ENCODE results near the gene STRN.
"Not testable (repeated sequence)": the region's sequence is repeated elsewhere in the genome, so short reads cannot be mapped to it uniquely, and the experiment has no call there.

Gene STRN

GRCh38 chr2:36839976-36840617, 126.2 kb downstream of the STRN start:
- DNase-seq (ENCODE audit: low read depth in 3 of 3) = no peak

DNA sequence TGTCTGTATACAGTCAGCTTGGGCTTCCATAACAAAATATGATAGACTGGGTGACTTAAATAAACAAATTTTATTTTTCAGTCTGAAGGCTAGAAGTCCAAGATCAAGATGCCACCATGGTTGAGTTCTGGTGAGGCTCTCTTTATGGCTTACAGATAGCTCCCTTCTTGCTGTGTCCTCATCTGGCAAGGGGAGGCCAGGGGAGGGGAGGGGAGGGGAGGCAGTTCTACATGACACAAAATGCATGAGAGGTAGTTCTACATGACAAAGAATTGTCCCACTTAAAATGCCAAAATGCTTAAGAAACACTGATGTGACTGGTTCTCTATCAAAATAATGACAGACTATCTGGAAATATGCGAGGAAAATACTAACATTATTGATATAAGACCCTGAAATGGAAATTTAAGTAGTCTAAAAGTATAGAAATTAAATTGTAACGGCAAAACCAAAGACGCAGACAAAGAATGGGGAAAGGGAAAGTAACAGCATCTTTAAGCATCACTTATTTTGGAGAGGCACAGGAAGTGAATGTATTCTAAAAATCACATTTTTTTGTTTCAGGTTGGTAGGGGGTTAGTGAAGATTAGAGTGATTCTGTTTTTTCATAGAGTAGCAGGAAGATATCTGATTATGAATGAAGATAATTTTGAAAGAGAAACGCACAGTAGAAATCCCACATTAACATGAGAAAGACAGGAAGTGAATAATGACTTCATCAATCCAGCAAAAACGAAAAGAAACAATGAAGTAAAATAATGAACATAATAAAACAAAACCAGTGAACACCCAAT, 131.4 kb downstream of the STRN start:
- no peak for DNase-seq (ENCODE audit: low read depth in 3 of 3)

GRCh38 chr2:36834203-36834602, 132.1 kb downstream of the STRN start:
- DNase-seq (ENCODE audit: low read depth in 3 of 3) = no peak

DNA sequence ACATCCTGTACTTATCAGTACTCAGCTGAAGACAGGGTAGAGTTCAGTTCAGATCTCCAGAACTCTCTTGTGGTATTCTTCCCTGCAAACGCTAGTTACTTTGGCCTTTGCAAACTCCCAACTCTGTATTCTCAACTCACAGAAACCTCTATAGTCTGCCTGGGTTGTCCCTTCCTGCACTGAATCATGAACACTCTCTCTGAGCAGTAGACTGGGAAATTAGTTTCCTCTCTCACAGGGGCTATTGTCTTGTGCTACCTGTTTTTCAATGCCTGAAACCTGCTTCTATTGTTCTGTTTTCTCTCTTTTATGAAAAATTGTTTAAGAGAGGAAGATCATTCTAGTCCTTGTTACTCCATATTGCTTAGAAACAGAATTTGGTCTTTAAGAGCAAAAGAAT, 135.2 kb downstream of the STRN start:
- no peak for DNase-seq (ENCODE audit: low read depth in 3 of 3)

DNA sequence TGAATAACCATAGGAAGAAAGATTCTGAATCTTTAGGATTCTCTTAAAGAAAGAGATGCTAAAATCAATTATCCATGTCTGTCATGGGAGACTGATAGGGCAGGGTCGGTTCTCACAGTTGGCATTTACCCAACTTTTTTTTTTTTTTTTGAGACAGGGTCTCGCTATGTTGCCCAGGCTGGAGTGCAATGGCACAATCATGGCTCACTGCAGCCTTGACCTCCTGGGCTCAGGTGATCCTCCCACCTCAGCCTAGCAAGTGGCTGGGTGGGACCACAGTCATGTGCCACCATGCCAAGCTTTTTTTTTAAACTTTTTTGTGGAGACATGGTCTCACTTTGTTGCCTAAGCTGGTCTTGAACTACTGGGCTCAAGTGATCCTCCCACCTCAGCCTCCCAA, 141.7 kb downstream of the STRN start:
- DNase-seq (ENCODE audit: low read depth in 3 of 3) = not testable (repeated sequence)

GRCh38 chr2:36824273-36824672, 142.1 kb downstream of the STRN start:
- no peak for DNase-seq (ENCODE audit: low read depth in 3 of 3)

GRCh38 chr2:36823862-36824261, 142.5 kb downstream of the STRN start:
- DNase-seq (ENCODE audit: low read depth in 3 of 3) = no peak

GRCh38 chr2:36820942-36821605, 145.3 kb downstream of the STRN start:
- DNase-seq (ENCODE audit: low read depth in 3 of 3) = no peak

DNA sequence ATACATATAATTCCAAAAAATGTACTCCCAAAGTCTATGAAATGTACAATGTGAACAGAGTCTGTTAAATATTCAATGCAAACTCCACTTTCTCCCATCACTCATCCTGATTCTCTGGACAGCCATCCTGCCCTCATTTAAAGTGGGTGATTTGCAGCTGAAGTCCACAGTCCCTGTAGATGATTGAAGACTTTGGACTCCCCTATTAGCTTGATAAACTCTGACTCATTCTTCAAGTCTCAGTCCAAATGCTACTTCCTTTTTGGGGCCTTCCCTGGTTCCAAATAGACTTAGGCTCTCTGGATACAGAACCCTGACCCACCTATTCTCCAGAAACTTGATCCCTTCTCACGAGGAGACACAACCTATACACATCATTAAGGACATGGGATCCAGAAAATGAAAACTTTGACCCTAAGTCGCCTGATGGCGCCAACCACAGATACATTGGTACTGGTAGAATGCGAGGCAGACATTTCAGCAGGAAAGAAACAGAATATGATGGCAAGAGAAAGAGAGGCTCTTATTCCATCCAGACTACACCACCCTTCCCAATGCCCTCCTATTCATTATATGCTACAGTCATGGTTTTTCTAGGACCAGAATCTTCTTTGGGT, 147.1 kb downstream of the STRN start:
- DNase-seq (ENCODE audit: low read depth in 3 of 3) = no peak

DNA sequence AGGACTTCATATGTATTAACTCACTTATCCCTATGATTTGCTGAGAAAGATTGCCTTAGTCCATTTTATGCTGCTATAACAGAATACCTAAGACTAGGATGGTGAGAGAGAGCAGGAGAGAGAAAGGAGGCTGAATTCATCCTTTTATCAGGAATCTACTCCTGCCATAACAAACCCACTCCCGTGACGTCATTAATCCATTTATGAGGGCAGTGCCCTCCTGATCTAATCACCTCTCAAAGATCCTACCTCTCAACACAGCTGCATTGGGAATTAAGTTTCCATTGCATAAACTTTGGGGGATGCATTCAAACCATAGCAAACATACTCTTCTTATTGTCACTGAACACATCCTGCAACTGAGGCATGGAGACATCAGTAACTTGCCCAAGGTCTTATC, 147.8 kb downstream of the STRN start:
- no peak for DNase-seq (ENCODE audit: low read depth in 3 of 3)

- DNase-seq (ENCODE audit: low read depth in 3 of 3) = no peak
Observed at GRCh38 chr2:36812196-36812595, 154.1 kb downstream of the STRN start.

GRCh38 chr2:36811071-36811470, 155.3 kb downstream of the STRN start:
- no peak for DNase-seq (ENCODE audit: low read depth in 3 of 3)

GRCh38 chr2:36809069-36809445, 157.3 kb downstream of the STRN start:
- DNase-seq (ENCODE audit: low read depth in 3 of 3) = no peak

- DNase-seq (ENCODE audit: low read depth in 3 of 3) = no peak
Observed at GRCh38 chr2:36808386-36809068, 157.8 kb downstream of the STRN start.

GRCh38 chr2:36807223-36807886, 159.0 kb downstream of the STRN start:
- no peak for DNase-seq (ENCODE audit: low read depth in 3 of 3)

DNA sequence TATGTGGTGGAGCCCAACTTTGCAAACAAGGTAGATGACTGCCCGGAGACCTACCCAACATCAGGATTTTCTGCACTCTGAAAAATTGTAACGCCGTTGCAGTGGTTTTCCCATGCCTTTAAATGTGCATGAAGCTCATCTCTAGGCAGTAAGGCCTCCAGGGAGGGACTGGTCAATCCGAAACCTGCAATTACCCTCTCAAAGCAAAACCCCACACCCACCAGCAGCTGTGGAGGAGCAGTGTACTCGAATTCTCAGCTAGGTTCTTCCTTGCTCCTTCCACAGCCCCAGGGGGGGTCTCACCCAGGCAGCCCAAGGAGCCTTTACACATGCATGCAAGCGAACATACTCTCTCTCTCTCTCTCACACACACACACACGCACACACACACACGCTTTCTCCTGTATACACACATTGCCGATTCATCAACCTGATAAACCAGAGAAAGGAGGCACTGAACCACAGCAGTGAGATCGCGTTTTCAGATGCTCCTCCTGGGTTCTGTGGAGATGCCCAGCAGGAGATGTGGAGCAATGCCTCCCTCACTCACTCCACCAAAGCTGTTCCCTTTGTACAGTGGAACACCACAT, 160.6 kb downstream of the STRN start:
- DNase-seq (ENCODE audit: low read depth in 3 of 3) = no peak

GRCh38 chr2:36802952-36803351, 163.4 kb downstream of the STRN start:
- DNase-seq (ENCODE audit: low read depth in 3 of 3) = no peak

DNA sequence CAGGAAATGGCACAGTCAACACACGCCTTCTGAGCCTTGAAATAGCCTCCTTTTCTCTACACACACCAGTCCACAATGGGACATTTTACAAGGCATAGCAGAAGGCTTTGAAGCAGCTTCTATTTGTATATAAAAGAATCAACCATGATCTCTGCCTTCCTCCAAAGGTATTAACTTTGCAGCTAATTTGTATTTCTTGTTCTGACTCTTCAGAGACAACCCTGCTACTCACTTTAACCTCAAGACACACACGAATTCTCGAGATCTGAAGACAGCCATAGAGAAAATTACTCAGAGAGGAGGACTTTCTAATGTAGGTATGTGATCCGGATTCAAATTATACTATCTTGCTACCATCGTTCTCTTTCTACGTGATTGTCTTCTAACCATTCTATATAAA, 165.2 kb downstream of the STRN start:
- DNase-seq (ENCODE audit: low read depth in 3 of 3) = no peak

- DNase-seq (ENCODE audit: low read depth in 3 of 3) = peak; percentile 26 to 68 (median 64)
Observed at GRCh38 chr2:36800381-36800780, 166.0 kb downstream of the STRN start.

DNA sequence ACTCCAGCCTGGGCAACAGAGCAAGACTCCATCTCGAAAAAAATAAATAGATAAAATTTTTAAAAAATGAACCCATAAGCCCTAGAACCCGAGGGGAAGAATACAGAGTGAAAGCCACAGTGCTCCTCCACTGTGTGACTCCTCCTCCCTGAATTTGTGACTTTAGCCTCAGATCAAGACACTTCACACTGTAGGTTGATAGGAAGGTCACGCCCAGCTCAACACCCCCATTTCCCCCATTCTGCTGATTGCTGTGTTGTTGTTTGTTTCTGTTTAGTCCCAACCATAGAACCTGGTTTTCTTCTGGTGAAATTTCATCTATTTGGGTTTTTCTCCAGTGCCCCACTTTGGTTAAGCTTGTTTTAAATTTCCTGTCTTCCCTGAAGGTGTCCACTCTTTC, 167.6 kb downstream of the STRN start:
- no peak for DNase-seq (ENCODE audit: low read depth in 3 of 3)
